ENCODE data around the gene CHMP5.

- TF ChIP-seq POLR2A (IDR thresholded peaks at IDR 0.05; ENCODE audit: low read depth, low read length) (no peak), GATAD2B (conservative IDR thresholded peaks at IDR 0.05; ENCODE audit: low read depth) (no peak), FOS (IDR thresholded peaks at IDR 0.05; ENCODE audit: borderline replicate concordance, extremely low read depth, insufficient read length) (no peak), SMAD5 (IDR thresholded peaks at IDR 0.05; ENCODE audit: low read depth) (no peak), ATF3 (IDR thresholded peaks at IDR 0.05; ENCODE audit: borderline replicate concordance, extremely low read depth, low read depth, low read length) (no peak)
These were observed 64.3 kb downstream of the CHMP5 start for GRCh38 chr9:33329117-33329563.
